ENCODE measurements around the gene HOXA2. TPM values are rescaled to one million over a fixed set of nuclear protein-coding genes. Genes with fewer than 3 reads are reported as not detected.

The HOXA2 gene
- total and polyA plus RNA-seq, 2 of the 13 experiments (the other 11 are each of a cell fraction or from before 2014, with no cell fraction given), result 0.22 to 0.29 TPM

DNA sequence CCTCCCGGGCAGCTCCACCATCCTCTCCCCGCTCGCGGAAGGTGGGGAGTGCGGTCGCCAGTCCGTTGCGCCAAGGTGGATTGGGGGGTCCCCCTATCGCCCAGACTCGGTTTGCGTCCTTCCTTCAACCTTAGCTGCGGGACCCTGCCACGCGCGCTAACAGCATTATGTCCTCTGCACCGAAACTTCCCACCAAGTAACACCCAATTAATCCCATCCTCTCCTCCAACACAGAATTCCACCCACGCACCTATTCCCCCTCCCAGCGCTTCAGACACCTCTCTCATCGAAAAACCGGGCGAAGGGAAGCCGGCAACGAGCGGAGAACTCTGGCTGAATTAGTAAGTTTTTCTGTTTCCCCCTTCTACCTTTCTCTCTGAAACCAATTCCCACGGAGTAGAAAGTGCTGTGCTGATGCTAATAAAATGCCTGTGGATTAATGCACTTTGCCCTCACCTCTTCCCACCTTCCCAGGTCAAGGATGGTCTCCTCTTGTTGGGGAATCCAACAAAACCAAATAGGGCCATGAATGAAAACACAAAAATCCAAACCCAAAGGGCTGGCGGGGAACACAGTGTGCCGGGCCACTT is 49.0 kb upstream of the HOXA2 start:
- H3K27me3 ChIP-seq (ENCODE audit: control insufficient read depth in 1 of 2, insufficient read depth in 2 of 2, low read length in 2 of 2), result peaks cover 6 to 52% of the 10 kb centered on the region in 2 experiments
- POLR2A ChIA-PET, result interaction anchor here (1.2 to 1.9 kb wide), 5 partner anchors 9 to 55 kb away, joined by 3 to 10 read pairs (median 6); partner anchors contain the start of gene HOXA4
- no TSS peak for BruUV-seq (replicated peaks)
- TF ChIP-seq, protein P1, sequence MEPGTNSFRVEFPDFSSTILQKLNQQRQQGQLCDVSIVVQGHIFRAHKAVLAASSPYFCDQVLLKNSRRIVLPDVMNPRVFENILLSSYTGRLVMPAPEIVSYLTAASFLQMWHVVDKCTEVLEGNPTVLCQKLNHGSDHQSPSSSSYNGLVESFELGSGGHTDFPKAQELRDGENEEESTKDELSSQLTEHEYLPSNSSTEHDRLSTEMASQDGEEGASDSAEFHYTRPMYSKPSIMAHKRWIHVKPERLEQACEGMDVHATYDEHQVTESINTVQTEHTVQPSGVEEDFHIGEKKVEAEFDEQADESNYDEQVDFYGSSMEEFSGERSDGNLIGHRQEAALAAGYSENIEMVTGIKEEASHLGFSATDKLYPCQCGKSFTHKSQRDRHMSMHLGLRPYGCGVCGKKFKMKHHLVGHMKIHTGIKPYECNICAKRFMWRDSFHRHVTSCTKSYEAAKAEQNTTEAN (CRISPR knock-in tag; conservative IDR thresholded peaks at IDR 0.05), result no peak
- TF ChIP-seq, protein P2, sequence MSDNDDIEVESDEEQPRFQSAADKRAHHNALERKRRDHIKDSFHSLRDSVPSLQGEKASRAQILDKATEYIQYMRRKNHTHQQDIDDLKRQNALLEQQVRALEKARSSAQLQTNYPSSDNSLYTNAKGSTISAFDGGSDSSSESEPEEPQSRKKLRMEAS (IDR thresholded peaks at IDR 0.05), result no peak
- TF ChIP-seq, protein P3, sequence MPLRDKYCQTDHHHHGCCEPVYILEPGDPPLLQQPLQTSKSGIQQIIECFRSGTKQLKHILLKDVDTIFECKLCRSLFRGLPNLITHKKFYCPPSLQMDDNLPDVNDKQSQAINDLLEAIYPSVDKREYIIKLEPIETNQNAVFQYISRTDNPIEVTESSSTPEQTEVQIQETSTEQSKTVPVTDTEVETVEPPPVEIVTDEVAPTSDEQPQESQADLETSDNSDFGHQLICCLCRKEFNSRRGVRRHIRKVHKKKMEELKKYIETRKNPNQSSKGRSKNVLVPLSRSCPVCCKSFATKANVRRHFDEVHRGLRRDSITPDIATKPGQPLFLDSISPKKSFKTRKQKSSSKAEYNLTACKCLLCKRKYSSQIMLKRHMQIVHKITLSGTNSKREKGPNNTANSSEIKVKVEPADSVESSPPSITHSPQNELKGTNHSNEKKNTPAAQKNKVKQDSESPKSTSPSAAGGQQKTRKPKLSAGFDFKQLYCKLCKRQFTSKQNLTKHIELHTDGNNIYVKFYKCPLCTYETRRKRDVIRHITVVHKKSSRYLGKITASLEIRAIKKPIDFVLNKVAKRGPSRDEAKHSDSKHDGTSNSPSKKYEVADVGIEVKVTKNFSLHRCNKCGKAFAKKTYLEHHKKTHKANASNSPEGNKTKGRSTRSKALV (CRISPR knock-in tag; IDR thresholded peaks at IDR 0.05), result no peak
- TF ChIP-seq, protein P4, sequence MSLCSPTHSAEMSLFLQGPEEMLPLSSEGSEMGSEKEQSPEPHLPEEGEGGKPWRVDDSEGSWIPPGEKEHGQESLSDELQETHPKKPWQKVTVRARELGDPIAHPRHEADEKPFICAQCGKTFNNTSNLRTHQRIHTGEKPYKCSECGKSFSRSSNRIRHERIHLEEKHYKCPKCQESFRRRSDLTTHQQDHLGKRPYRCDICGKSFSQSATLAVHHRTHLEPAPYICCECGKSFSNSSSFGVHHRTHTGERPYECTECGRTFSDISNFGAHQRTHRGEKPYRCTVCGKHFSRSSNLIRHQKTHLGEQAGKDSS (CRISPR knock-in tag; IDR thresholded peaks at IDR 0.05; ENCODE audit: borderline replicate concordance, low read depth), result no peak
- TF ChIP-seq, protein P5, sequence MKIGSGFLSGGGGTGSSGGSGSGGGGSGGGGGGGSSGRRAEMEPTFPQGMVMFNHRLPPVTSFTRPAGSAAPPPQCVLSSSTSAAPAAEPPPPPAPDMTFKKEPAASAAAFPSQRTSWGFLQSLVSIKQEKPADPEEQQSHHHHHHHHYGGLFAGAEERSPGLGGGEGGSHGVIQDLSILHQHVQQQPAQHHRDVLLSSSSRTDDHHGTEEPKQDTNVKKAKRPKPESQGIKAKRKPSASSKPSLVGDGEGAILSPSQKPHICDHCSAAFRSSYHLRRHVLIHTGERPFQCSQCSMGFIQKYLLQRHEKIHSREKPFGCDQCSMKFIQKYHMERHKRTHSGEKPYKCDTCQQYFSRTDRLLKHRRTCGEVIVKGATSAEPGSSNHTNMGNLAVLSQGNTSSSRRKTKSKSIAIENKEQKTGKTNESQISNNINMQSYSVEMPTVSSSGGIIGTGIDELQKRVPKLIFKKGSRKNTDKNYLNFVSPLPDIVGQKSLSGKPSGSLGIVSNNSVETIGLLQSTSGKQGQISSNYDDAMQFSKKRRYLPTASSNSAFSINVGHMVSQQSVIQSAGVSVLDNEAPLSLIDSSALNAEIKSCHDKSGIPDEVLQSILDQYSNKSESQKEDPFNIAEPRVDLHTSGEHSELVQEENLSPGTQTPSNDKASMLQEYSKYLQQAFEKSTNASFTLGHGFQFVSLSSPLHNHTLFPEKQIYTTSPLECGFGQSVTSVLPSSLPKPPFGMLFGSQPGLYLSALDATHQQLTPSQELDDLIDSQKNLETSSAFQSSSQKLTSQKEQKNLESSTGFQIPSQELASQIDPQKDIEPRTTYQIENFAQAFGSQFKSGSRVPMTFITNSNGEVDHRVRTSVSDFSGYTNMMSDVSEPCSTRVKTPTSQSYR (CRISPR knock-in tag; IDR thresholded peaks at IDR 0.05; ENCODE audit: borderline replicate concordance), result no peak
- TF ChIP-seq MBD4 (IDR thresholded peaks at IDR 0.05; ENCODE audit: borderline replicate concordance, low read length) (no peak), NFATC3 (CRISPR knock-in tag; IDR thresholded peaks at IDR 0.05) (no peak), JUNB (CRISPR knock-in tag; IDR thresholded peaks at IDR 0.05; ENCODE audit: borderline replicate concordance) (no peak), ZNF256 (CRISPR knock-in tag; conservative IDR thresholded peaks at IDR 0.05) (no peak), RFX5 (IDR thresholded peaks at IDR 0.05; ENCODE audit: low read depth, low read length) (no peak), TBX3 (IDR thresholded peaks at IDR 0.05; ENCODE audit: borderline replicate concordance) (no peak), MZF1 (CRISPR knock-in tag; IDR thresholded peaks at IDR 0.05; ENCODE audit: borderline replicate concordance) (no peak)
- TF ChIP-seq, protein P6, sequence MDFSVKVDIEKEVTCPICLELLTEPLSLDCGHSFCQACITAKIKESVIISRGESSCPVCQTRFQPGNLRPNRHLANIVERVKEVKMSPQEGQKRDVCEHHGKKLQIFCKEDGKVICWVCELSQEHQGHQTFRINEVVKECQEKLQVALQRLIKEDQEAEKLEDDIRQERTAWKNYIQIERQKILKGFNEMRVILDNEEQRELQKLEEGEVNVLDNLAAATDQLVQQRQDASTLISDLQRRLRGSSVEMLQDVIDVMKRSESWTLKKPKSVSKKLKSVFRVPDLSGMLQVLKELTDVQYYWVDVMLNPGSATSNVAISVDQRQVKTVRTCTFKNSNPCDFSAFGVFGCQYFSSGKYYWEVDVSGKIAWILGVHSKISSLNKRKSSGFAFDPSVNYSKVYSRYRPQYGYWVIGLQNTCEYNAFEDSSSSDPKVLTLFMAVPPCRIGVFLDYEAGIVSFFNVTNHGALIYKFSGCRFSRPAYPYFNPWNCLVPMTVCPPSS (IDR thresholded peaks at IDR 0.05), result no peak
- intact Hi-C loops (cut with micrococcal nuclease; ENCODE audit: unreplicated experiment), result no loop called here
- H2AFZ ChIP-seq (ENCODE audit: low read length), result no peak overlapping the region
- in situ Hi-C loops (cut with HindIII; ENCODE audit: extremely low pct_ligation_motif_present, low pct_unique_long_range_greater_than_20kb), result loop anchor here (25.0 kb wide), 1 partner anchor 1064 kb away; no protein-coding TSS in a partner anchor
- FAIRE-seq (no peak), ATAC-seq (no peak), DNase-seq (ENCODE audit: low spot score) (no peak)
- H3K9me3 ChIP-seq (ENCODE audit: low read length), result no peaks in the 10 kb centered on the region
- peaks cover 5% of the 10 kb centered on the region for H3K79me2 ChIP-seq (ENCODE audit: insufficient read depth, low read length)
- WGBS (ENCODE audit: low lambda C conversion rate), result 59% methylated on average over 26 of the region's 27 CpGs
- H4K20me1 ChIP-seq (ENCODE audit: insufficient read depth, low read length), result no peaks in the 10 kb centered on the region
- CTCF ChIA-PET (ENCODE audit: low intra/inter-chr PET ratio, low total read pairs), result interaction anchor here (1.7 kb wide), 1 partner anchor 9 kb away, joined by 13 read pairs; no protein-coding TSS in a partner anchor
- H3K4me1 ChIP-seq (ENCODE audit: insufficient read depth, low read length), result peaks cover 51% of the 10 kb centered on the region
- peak overlapping the region; percentile 88 for H3K4me2 ChIP-seq (ENCODE audit: low read depth, low read length)
- no peaks in the 10 kb centered on the region for H3K36me3 ChIP-seq (replicated peaks in 1 of 2; ENCODE audit: control insufficient read depth in 1 of 2, insufficient read depth in 2 of 2, low read length in 2 of 2)
- no peak overlapping the region for H3K9ac ChIP-seq (ENCODE audit: insufficient read depth, low read depth, low read length)
- no peak overlapping the region for H3K27ac ChIP-seq (ENCODE audit: extremely low read length, insufficient read depth, low read length)
- H3K4me3 ChIP-seq (replicated peaks in 1 of 3; ENCODE audit: insufficient read depth in 1 of 3, low read depth in 2 of 3, low read length in 3 of 3), result peak overlapping the region; percentile 80 to 88 (median 85); a peak in 5 of 6 replicates

Data from HepG2 (cell line).